Fibroblast of upper back skin (primary cell): Measurements from ENCODE around the gene CDK5RAP2.

Source experiments
- DNase-seq: peaks from one replicate; pipeline ENCODE4 v3.0.0-alpha.2; 2013

CDK5RAP2 gene

GRCh38 chr9:120580051-120580896 is at the start of gene CDK5RAP2:
TSS of gene CDK5RAP2 (minus strand) at chr9:120580167. CDS start at chr9:120579978, 189 bp downstream.
- peak; percentile 99 for DNase-seq

GRCh38 chr9:120628925-120629497 is 49.0 kb upstream of the CDK5RAP2 start:
- peak; percentile 37 for DNase-seq

GRCh38 chr9:120628207-120628924 is 48.4 kb upstream of the CDK5RAP2 start:
- DNase-seq = no peak

- DNase-seq = no peak
Observed at GRCh38 chr9:120627073-120627472, 47.1 kb upstream of the CDK5RAP2 start.

GRCh38 chr9:120626512-120626911 is 46.5 kb upstream of the CDK5RAP2 start:
- DNase-seq = no peak

GRCh38 chr9:120625222-120625621 is 45.3 kb upstream of the CDK5RAP2 start:
- peak; percentile 11 for DNase-seq

GRCh38 chr9:120622790-120623189 is 42.8 kb upstream of the CDK5RAP2 start:
- DNase-seq = no peak

- no peak for DNase-seq
Observed at GRCh38 chr9:120621941-120622340, 42.0 kb upstream of the CDK5RAP2 start.

GRCh38 chr9:120619751-120620655 is 40.0 kb upstream of the CDK5RAP2 start:
- DNase-seq = peak; percentile 66

GRCh38 chr9:120616966-120617935 is 37.3 kb upstream of the CDK5RAP2 start:
- peak; percentile 41 for DNase-seq

GRCh38 chr9:120612218-120612617 is 32.3 kb upstream of the CDK5RAP2 start:
- no peak for DNase-seq

GRCh38 chr9:120611690-120612068 is 31.7 kb upstream of the CDK5RAP2 start:
- DNase-seq = no peak

- no peak for DNase-seq
Observed at GRCh38 chr9:120610975-120611689, 31.2 kb upstream of the CDK5RAP2 start.

- DNase-seq = no peak
Observed at GRCh38 chr9:120609636-120610035, 29.7 kb upstream of the CDK5RAP2 start.

- peak; percentile 15 for DNase-seq
Observed at GRCh38 chr9:120608421-120608820, 28.5 kb upstream of the CDK5RAP2 start.

GRCh38 chr9:120603591-120603990 is 23.6 kb upstream of the CDK5RAP2 start:
- no peak for DNase-seq

GRCh38 chr9:120603010-120603409 is 23.0 kb upstream of the CDK5RAP2 start:
- no peak for DNase-seq

GRCh38 chr9:120593955-120594277 is 13.9 kb upstream of the CDK5RAP2 start:
- no peak for DNase-seq

GRCh38 chr9:120593250-120593954 is 13.4 kb upstream of the CDK5RAP2 start:
- DNase-seq = no peak

GRCh38 chr9:120592210-120592609 is 12.2 kb upstream of the CDK5RAP2 start:
- DNase-seq = no peak
